Body of pancreas (tissue), 4 donors: ENCODE measurements around the gene GCNT1. TPM values are rescaled to one million over a fixed set of nuclear protein-coding genes. Genes with fewer than 3 reads are reported as not detected.
"Not testable (repeated sequence)": the region's sequence is repeated elsewhere in the genome, so short reads cannot be mapped to it uniquely, and the experiment has no call there.

Source experiments
- ATAC-seq: fragments of 150-250 bp; one replicate; pipeline ENCODE4 v1.9.1; 2016
- DNase-seq, 4 donors: peaks; one replicate each; pipeline ENCODE4 v3.0.0-alpha.2; 2019
- H3K27ac ChIP-seq, 4 donors: fragments of 200-600 bp; sonication (generic); 1 replicate in 3 of 4; 2 replicates in 1 of 4; pipeline versions ENCODE4 v1.5.1 to v1.6.1; 2016 to 2019; ENCODE audit warnings: mild to moderate bottlenecking in 1 of 4, mixed read lengths in 1 of 4, moderate library complexity in 1 of 4
- H3K27me3 ChIP-seq, 2 donors: fragments of 200-600 bp; sonication (generic); one replicate each; pipeline ENCODE4 v1.6.0; 2016; ENCODE audit warnings: mild to moderate bottlenecking in 1 of 2
- H3K36me3 ChIP-seq, 2 donors: fragments of 200-600 bp; sonication (generic); replicated peaks in 1 of 2; 2 replicates each; pipeline ENCODE4 v1.5.1; 2016; ENCODE audit warnings: low read depth in 2 of 2; ENCODE audit not compliant: insufficient read depth in 1 of 2
- H3K4me1 ChIP-seq: fragments of 200-600 bp; sonication (generic); one replicate; pipeline ENCODE4 v1.6.0; 2016
- H3K4me3 ChIP-seq, 2 donors: fragments of 200-600 bp; sonication (generic); 1 replicate in 1 of 2; 2 replicates in 1 of 2; pipeline ENCODE4 v1.5.1; 2016 to 2019
- H3K9me3 ChIP-seq, 3 donors: fragments of 200-600 bp; sonication (generic); 1 replicate in 2 of 3; 2 replicates in 1 of 3; pipeline ENCODE4 v1.5.1; 2016
- POLR2A ChIP-seq, 3 donors: fragments of 450-650 bp; IDR thresholded peaks; one replicate each; pipeline ENCODE4 v1.6.1; 2016; ENCODE audit warnings: antibody characterized with exemption in 3 of 3, mild to moderate bottlenecking in 2 of 3
- WGBS, 2 donors: methylation state at CpG; one replicate each; pipeline ENCODE4 v1.1.5; 2017; 5-methylcytosine and 5-hydroxymethylcytosine counted together
- intact Hi-C: fragments of 100-400 bp; cut with DNase I; formaldehyde crosslinking; loops from one replicate; pipeline ENCODE4 v1.15.1; 2023
- total RNA-seq, 2 donors: library from RNA; depleted of rRNA; stranded (reverse); fragments of >200 nt; gene quantifications; one replicate each; pipeline ENCODE4 v1.1.0, GENCODE V29; 2016
- TF ChIP-seq, protein P1 (sequence below), 7 experiments: fragments of 450-650 bp in 4 of 7; fragments of 200-600 bp in 3 of 7; sonication (generic) in 3 of 7; IDR thresholded peaks; one replicate each; pipeline ENCODE4 v1.5.1; 2016 to 2019; ENCODE audit warnings: antibody characterized with exemption in 7 of 7

Gene GCNT1
- total RNA-seq, 2 donors from 2014 or later, result 7.3 to 34.2 TPM

- DNase-seq, result no peak
- Histone ChIP-seq H3K9me3 (no peaks in the 10 kb centered on the region), H3K4me3 (no peak overlapping the region), H3K27ac (no peak overlapping the region), H3K4me1 (no peaks in the 10 kb centered on the region), H3K36me3 (no peaks in the 10 kb centered on the region), H3K27me3 (no peaks in the 10 kb centered on the region)
- no peak for TF ChIP-seq POLR2A (IDR thresholded peaks at IDR 0.05)
- TF ChIP-seq, protein P1, sequence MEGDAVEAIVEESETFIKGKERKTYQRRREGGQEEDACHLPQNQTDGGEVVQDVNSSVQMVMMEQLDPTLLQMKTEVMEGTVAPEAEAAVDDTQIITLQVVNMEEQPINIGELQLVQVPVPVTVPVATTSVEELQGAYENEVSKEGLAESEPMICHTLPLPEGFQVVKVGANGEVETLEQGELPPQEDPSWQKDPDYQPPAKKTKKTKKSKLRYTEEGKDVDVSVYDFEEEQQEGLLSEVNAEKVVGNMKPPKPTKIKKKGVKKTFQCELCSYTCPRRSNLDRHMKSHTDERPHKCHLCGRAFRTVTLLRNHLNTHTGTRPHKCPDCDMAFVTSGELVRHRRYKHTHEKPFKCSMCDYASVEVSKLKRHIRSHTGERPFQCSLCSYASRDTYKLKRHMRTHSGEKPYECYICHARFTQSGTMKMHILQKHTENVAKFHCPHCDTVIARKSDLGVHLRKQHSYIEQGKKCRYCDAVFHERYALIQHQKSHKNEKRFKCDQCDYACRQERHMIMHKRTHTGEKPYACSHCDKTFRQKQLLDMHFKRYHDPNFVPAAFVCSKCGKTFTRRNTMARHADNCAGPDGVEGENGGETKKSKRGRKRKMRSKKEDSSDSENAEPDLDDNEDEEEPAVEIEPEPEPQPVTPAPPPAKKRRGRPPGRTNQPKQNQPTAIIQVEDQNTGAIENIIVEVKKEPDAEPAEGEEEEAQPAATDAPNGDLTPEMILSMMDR (IDR thresholded peaks at IDR 0.05), result no peak
- ATAC-seq, result no peak
- intact Hi-C loops, result no loop called here
- WGBS, 2 donors, result 76 to 86% methylated on average over 3 of the region's 3 CpGs
Observed at GRCh38 chr9:76474419-76474818, 15.4 kb downstream of the GCNT1 start.

DNA sequence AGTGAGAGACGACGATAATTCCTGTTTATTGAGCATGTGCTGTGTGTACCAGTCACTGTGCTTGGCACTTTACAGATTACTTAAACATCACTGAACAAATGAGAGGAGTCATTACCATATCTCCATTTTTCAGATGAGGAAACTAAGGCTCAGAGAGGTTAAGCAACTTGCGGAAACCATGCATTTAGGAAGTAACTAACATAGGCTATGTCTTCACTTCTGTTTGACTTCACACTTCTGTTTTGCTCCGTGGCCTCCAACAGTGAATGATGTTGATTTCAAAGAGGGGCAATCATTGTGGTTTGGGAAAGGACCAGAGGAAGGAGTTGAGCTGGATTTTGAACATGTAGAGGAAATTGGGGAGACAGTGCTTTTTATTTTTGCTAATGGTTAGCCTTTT, 16.7 kb downstream of the GCNT1 start:
- H3K27ac ChIP-seq, result no peak overlapping the region
- DNase-seq (no peak), ATAC-seq (no peak)
- 75 to 97% methylated on average over 4 of the region's 4 CpGs for WGBS, 2 donors
- H3K4me1 ChIP-seq, result no peaks in the 10 kb centered on the region
- no peaks in the 10 kb centered on the region for H3K27me3 ChIP-seq
- H3K36me3 ChIP-seq, result no peaks in the 10 kb centered on the region
- H3K4me3 ChIP-seq, result no peak overlapping the region
- intact Hi-C loops, result no loop called here
- TF ChIP-seq, protein P1 (IDR thresholded peaks at IDR 0.05), result no peak
- TF ChIP-seq POLR2A (IDR thresholded peaks at IDR 0.05), result no peak
- no peaks in the 10 kb centered on the region for H3K9me3 ChIP-seq

DNA sequence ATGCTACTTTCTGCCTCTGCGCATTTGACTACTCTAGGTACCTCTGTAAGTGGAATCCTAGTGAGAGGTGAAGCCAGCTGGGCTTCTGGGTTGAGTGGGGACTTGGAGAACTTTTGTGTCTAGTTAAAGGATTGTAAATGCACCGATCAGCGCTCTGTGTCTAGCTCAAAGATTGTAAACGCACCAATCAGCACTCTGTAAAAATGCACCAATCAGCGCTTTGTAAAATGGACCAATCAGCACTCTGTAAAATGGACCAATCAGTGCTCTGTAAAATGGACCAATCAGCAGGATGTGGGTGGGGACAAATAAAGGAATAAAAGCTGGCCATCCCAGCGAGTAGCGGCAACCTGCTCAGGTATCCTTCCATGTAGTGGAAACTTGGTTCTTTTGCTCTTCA, 18.8 kb downstream of the GCNT1 start:
- WGBS, 2 donors, result 81 to 82% methylated on average over 7 of the region's 7 CpGs

DNA sequence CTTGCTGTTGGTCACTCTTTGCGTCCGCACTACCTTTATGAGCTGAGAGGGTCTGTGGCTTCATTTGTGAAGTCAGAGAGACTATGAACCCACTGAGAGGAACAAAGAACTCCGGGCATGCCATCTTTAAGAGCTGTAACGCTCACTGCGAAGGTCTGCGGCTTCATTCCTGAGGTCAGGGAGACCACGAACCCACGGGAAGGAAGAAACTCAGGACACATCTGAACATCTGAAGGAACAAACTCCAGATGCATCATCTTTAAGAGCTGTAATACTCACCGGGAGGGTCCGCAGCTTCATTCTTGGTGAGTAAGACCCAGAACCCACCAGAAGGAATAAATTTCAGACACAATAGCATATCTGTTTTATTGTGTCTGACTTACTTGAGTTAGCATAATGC, 19.2 kb downstream of the GCNT1 start:
- Histone ChIP-seq H3K27ac (no peak overlapping the region), H3K27me3 (no peaks in the 10 kb centered on the region), H3K9me3 (no peaks in the 10 kb centered on the region), H3K4me3 (no peak overlapping the region), H3K36me3 (no peaks in the 10 kb centered on the region), H3K4me1 (no peaks in the 10 kb centered on the region)
- intact Hi-C loops, result no loop called here
- TF ChIP-seq POLR2A (IDR thresholded peaks at IDR 0.05), result no peak
- TF ChIP-seq, protein P1 (IDR thresholded peaks at IDR 0.05), result no peak
- ATAC-seq, result no peak
- DNase-seq, result no peak
- WGBS, 2 donors, result 79 to 94% methylated on average over 10 of the region's 10 CpGs

More for the DNA sequence above, 18.8 kb downstream of the GCNT1 start:
- DNase-seq, H3K4me1 ChIP-seq, H3K36me3 ChIP-seq, ATAC-seq, intact Hi-C loops, H3K9me3 ChIP-seq, H3K27me3 ChIP-seq, H3K4me3 ChIP-seq, H3K27ac ChIP-seq: not testable (repeated sequence)

GRCh38 chr9:76479337-76479736, 20.4 kb downstream of the GCNT1 start:
- H3K27ac ChIP-seq, H3K4me1 ChIP-seq, DNase-seq, intact Hi-C loops, ATAC-seq, H3K4me3 ChIP-seq, H3K36me3 ChIP-seq, H3K9me3 ChIP-seq, H3K27me3 ChIP-seq: not testable (repeated sequence)
- WGBS, 2 donors, result 98 to 100% methylated on average over 2 of the region's 2 CpGs

DNA sequence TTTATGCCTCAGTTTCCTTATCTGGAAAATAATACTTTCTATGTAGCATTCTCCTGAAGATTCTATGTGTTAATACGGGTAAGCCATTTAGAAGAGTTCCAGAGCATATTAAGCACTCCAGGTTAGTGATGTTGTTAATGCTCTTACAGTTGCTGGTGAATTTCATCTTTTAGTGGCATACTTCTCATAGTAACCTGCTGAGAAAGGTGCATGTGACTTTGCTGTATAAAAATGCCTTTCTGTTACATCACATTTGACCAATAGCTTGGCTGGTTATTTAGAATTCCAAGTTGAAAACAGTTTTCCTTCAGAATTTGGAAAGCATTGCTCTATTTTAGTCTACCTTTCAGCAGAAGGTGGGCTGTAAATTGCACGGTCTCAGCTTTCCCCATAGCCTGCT, 27.2 kb downstream of the GCNT1 start:
- WGBS, 2 donors, result 91% methylated on average over 2 of the region's 2 CpGs
- Histone ChIP-seq H3K4me1 (no peaks in the 10 kb centered on the region), H3K27ac (no peak overlapping the region), H3K36me3 (no peaks in the 10 kb centered on the region), H3K27me3 (no peaks in the 10 kb centered on the region), H3K4me3 (no peak overlapping the region), H3K9me3 (no peaks in the 10 kb centered on the region)
- ATAC-seq, result no peak
- no peak for TF ChIP-seq POLR2A (IDR thresholded peaks at IDR 0.05)
- TF ChIP-seq, protein P1 (IDR thresholded peaks at IDR 0.05), result no peak
- intact Hi-C loops, result no loop called here
- no peak for DNase-seq
